ENCODE measurements around the gene CTIF.

CTIF gene

DNA sequence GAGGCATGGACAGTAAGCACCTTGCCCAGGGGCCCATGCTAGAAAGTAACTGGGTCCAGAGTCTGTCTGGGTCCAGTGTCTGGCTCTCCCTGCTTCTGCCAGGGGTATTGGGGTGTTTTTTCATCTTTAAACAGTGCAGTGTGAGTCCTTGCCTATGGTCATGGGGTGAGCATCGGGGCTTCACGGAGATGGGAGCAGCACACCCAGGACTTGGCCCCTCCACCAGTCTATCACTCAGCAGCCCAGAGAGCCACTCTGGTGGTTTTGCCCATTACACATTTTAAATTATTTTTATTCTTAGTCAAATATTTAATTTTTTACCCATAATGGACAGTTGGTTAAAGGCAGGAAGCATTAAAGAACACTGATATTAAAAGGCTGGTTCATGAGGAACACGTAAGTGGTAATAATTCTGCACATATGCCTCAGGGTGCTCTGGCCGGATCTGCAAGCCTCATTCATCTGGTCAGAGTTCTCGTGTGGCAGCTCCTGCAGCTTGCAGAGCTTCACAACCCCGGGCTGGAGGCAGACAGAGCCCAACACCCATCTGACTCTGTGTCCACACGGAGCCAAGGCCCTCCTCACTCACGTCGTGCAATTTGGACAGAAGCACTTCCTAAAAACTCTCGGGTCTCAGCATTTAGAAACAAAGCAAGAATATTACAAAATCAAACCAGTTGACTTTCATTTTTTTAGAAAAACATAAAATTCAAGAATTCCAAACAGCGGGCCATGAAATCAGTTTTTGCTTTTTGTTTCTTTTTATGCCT is 204.1 kb downstream of the CTIF start:
- no peaks in the 10 kb centered on the region for H3K27me3 ChIP-seq (ENCODE audit: control insufficient read depth in 1 of 2, insufficient read depth in 2 of 2, low read length in 2 of 2)
- H3K9ac ChIP-seq (ENCODE audit: low read length in 2 of 2) = no peak overlapping the region
- peaks cover 23% of the 10 kb centered on the region for H3K4me1 ChIP-seq (ENCODE audit: control insufficient read depth, insufficient read depth, low read length)
- peak overlapping the region in 1 of 2 donors; percentile 8 for H3K4me3 ChIP-seq (ENCODE audit: low read length in 2 of 2)
- H3K27ac ChIP-seq (ENCODE audit: low read length) = no peak overlapping the region
- H3K9me3 ChIP-seq (ENCODE audit: control insufficient read depth in 2 of 2, low read length in 2 of 2) = no peaks in the 10 kb centered on the region
- no peaks in the 10 kb centered on the region for H3K36me3 ChIP-seq (ENCODE audit: control insufficient read depth in 2 of 2, insufficient read depth in 2 of 2, low read length in 2 of 2)

DNA sequence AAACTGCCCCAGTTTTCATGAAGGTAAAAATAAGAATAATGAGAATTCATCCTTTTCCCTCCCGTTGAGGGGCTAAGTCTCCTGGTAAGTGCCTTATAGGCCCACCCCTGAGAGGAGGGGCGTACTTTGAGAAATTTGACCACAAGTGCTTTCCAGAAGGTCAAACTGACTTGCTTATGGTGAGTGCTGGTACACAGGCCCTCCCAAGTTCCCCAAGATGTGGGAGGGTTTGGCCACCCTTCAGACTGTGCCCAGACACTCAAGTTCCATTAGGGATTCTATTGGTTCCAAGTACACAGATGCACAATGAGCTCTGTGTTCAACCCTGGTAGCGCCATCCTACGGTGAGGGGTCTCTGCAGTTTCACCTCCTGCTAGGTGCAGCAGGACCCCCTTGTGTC is 205.1 kb downstream of the CTIF start:
- peaks cover 23% of the 10 kb centered on the region for H3K4me1 ChIP-seq (ENCODE audit: control insufficient read depth, insufficient read depth, low read length)
- no peaks in the 10 kb centered on the region for H3K27me3 ChIP-seq (ENCODE audit: control insufficient read depth in 1 of 2, insufficient read depth in 2 of 2, low read length in 2 of 2)
- H3K9ac ChIP-seq (ENCODE audit: low read length in 2 of 2) = no peak overlapping the region
- no peak overlapping the region for H3K4me3 ChIP-seq (ENCODE audit: low read length in 2 of 2)
- H3K27ac ChIP-seq (ENCODE audit: low read length) = peak overlapping the region; percentile 31
- no peaks in the 10 kb centered on the region for H3K9me3 ChIP-seq (ENCODE audit: control insufficient read depth in 2 of 2, low read length in 2 of 2)
- H3K36me3 ChIP-seq (ENCODE audit: control insufficient read depth in 2 of 2, insufficient read depth in 2 of 2, low read length in 2 of 2) = no peaks in the 10 kb centered on the region

DNA sequence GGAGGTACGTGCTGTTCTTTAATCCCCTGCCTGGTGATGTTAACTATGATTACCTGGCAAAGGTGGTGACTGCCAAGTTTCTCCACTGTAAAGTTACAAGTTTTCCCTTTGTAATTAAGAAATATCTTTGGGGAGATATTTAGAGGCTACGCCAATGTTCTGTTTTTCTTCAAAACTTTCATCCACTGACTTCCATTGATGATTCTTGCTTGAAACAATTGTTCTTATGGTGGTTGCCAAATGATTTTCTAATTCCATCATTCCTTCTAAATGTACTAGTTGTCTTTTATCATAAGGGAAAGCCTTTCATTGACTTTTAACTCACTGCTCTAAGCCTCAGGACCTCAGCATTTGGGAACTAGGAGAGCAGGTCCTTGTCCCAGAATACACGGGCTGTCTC is 206.5 kb downstream of the CTIF start:
- no peak overlapping the region for H3K4me3 ChIP-seq (ENCODE audit: low read length in 2 of 2)
- no peaks in the 10 kb centered on the region for H3K9me3 ChIP-seq (ENCODE audit: control insufficient read depth in 2 of 2, low read length in 2 of 2)
- H3K9ac ChIP-seq (ENCODE audit: low read length in 2 of 2) = no peak overlapping the region
- H3K27ac ChIP-seq (ENCODE audit: low read length) = no peak overlapping the region
- H3K36me3 ChIP-seq (ENCODE audit: control insufficient read depth in 2 of 2, insufficient read depth in 2 of 2, low read length in 2 of 2) = no peaks in the 10 kb centered on the region
- peaks cover 25% of the 10 kb centered on the region for H3K4me1 ChIP-seq (ENCODE audit: control insufficient read depth, insufficient read depth, low read length)
- H3K27me3 ChIP-seq (ENCODE audit: control insufficient read depth in 1 of 2, insufficient read depth in 2 of 2, low read length in 2 of 2) = no peaks in the 10 kb centered on the region

DNA sequence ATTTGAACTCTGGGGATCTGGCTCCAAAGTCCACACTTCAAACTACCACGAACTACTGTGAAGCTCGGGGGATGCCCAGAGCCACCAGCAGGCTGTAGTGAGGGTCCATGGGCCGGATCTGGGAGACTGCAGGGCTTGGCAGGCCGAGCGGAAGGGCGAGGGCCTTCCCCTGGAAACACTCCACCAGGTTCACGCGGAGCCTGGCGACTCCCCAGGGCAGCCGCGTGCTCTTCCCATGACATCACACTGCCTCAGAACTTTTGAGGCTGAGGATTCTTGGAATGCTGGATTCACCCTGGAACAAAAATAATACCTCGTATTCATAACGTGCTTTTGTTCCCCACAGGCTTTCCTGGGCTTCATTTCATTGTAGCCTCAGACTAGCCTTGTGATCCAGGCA is 210.9 kb downstream of the CTIF start:
- H3K4me1 ChIP-seq (ENCODE audit: control insufficient read depth, insufficient read depth, low read length) = peaks cover 15% of the 10 kb centered on the region
- no peak overlapping the region for H3K4me3 ChIP-seq (ENCODE audit: low read length in 2 of 2)
- no peak overlapping the region for H3K27ac ChIP-seq (ENCODE audit: low read length)

DNA sequence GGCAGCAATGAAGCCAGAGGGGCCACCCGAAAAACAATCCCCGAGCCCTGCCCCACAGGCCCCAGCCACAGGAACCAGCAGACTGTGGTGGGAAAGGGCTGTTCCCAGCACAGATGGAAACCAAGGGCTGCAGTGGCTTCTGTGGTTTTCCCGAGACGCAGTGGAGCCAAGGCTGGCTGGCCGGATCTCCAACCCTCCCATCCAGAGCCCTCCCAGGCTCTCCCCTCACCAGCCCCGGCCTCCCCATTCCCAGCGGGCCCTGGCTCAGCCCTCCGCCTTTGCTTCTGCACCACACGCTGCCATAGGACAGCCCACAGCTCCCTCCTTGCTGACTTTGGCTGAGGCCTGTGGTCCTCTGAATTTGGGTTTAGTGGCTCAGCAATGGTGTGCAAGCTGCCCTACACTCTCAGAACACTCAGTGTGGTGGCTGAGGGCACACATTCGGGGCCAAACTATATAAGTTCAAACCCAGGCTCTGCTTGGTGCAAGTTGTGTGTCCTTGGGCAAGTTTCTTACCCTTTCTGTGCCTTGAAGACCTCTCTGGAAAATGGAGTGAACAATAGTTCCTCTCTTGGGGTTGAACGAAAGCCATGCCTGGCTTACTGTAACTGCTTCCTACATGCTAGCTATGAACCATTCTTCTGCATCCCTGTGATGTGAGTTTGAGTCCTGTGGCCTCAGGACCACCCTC is 211.8 kb downstream of the CTIF start:
- Histone ChIP-seq H3K36me3 (ENCODE audit: control insufficient read depth in 2 of 2, insufficient read depth in 2 of 2, low read length in 2 of 2) (peaks cover 0 to 2% of the 10 kb centered on the region in 2 donors), H3K4me1 (ENCODE audit: control insufficient read depth, insufficient read depth, low read length) (peaks cover 20% of the 10 kb centered on the region), H3K9ac (ENCODE audit: low read length in 2 of 2) (no peak overlapping the region), H3K9me3 (ENCODE audit: control insufficient read depth in 2 of 2, low read length in 2 of 2) (no peaks in the 10 kb centered on the region), H3K4me3 (ENCODE audit: low read length in 2 of 2) (no peak overlapping the region), H3K27me3 (ENCODE audit: control insufficient read depth in 1 of 2, insufficient read depth in 2 of 2, low read length in 2 of 2) (no peaks in the 10 kb centered on the region), H3K27ac (ENCODE audit: low read length) (no peak overlapping the region)

More for the DNA sequence above, 210.9 kb downstream of the CTIF start:
- Histone ChIP-seq H3K9me3 (ENCODE audit: control insufficient read depth in 2 of 2, low read length in 2 of 2) (no peaks in the 10 kb centered on the region), H3K9ac (ENCODE audit: low read length in 2 of 2) (no peak overlapping the region), H3K36me3 (ENCODE audit: control insufficient read depth in 2 of 2, insufficient read depth in 2 of 2, low read length in 2 of 2) (peaks cover 0 to 2% of the 10 kb centered on the region in 2 donors), H3K27me3 (ENCODE audit: control insufficient read depth in 1 of 2, insufficient read depth in 2 of 2, low read length in 2 of 2) (no peaks in the 10 kb centered on the region)

DNA sequence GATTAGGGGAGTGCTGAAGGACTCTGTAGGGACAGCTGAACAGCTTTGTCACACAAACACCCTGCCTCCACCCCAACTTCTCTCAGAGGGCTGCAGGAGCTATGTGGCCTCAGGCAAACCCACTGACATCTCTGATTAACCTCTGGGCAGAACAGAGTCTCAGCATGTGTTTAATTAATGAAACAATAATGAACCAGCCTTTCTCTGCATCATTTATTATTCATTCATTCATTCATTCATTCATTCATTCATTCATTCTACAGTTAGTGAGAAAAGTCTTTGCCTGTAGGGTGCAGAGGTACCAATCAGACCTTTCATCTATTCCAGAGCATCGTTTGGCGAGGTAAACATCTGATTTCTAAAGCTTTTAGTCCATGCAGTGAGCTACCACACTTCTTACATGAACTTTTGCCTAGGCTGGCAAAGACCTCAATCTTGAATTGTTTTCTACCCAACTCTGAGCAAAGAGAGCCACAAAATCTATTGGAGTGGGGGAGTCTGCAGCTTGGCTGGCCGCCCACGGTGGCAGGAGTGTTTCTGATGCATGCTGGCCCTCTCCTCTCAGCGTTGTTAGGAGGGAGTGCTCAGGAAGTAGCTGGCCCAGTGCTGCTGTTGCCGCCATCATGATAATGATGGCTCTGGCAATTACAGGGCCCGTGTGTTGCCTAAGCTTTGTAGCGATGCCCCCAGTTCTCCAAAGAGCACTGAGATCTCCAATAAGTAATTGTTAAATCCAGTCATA is 213.1 kb downstream of the CTIF start:
- Histone ChIP-seq H3K4me3 (ENCODE audit: low read length in 2 of 2) (no peak overlapping the region), H3K27ac (ENCODE audit: low read length) (no peak overlapping the region), H3K9ac (ENCODE audit: low read length in 2 of 2) (no peak overlapping the region), H3K9me3 (ENCODE audit: control insufficient read depth in 2 of 2, low read length in 2 of 2) (no peaks in the 10 kb centered on the region), H3K27me3 (ENCODE audit: control insufficient read depth in 1 of 2, insufficient read depth in 2 of 2, low read length in 2 of 2) (no peaks in the 10 kb centered on the region), H3K36me3 (ENCODE audit: control insufficient read depth in 2 of 2, insufficient read depth in 2 of 2, low read length in 2 of 2) (peaks cover 0 to 5% of the 10 kb centered on the region in 2 donors), H3K4me1 (ENCODE audit: control insufficient read depth, insufficient read depth, low read length) (peaks cover 20% of the 10 kb centered on the region)

DNA sequence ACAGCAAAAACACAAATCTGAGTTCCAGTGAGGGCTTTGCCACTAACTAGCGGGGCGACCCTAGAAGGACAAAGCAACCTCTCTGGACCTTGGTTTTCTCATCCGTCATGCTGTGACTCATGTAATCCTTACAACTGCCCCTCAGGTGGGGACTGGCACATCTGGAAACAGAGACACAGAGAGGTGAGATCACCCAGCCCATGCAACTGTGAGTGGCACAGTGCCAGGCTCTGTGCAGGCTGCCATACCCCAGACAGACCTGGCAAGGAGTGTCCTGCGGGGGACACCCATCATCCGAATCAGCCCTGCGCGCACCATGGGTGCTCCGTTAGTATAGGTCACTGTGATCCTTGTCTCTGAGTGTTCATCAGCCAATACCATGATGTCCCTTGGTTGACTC is 213.6 kb downstream of the CTIF start:
- Histone ChIP-seq H3K27ac (ENCODE audit: low read length) (no peak overlapping the region), H3K4me1 (ENCODE audit: control insufficient read depth, insufficient read depth, low read length) (peaks cover 20% of the 10 kb centered on the region), H3K9me3 (ENCODE audit: control insufficient read depth in 2 of 2, low read length in 2 of 2) (no peaks in the 10 kb centered on the region)

DNA sequence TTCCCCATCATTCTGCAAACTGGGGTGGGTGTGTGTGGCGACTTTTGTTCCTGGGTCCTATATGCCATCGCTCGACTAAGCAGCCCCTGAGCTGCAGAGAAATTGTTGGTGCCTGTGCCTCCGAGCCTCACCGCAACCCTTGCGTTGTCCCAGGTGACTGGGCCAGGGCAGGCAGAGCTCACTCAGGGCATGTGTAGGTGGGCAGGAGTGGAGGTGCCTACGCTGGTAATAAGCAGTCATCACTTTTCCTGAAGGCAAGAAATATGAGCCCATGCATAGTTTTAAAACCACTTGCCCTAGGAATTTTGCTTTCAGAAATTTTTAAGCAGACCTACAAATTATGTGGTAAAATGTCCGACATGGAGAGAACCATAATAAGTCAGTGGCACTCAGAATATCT is 214.1 kb downstream of the CTIF start:
- peaks cover 0 to 7% of the 10 kb centered on the region in 2 donors for H3K36me3 ChIP-seq (ENCODE audit: control insufficient read depth in 2 of 2, insufficient read depth in 2 of 2, low read length in 2 of 2)
- H3K27ac ChIP-seq (ENCODE audit: low read length) = no peak overlapping the region
- peaks cover 20% of the 10 kb centered on the region for H3K4me1 ChIP-seq (ENCODE audit: control insufficient read depth, insufficient read depth, low read length)
- no peak overlapping the region for H3K9ac ChIP-seq (ENCODE audit: low read length in 2 of 2)
- no peaks in the 10 kb centered on the region for H3K27me3 ChIP-seq (ENCODE audit: control insufficient read depth in 1 of 2, insufficient read depth in 2 of 2, low read length in 2 of 2)
- H3K4me3 ChIP-seq (ENCODE audit: low read length in 2 of 2) = no peak overlapping the region
- H3K9me3 ChIP-seq (ENCODE audit: control insufficient read depth in 2 of 2, low read length in 2 of 2) = no peaks in the 10 kb centered on the region

More for the DNA sequence above, 213.6 kb downstream of the CTIF start:
- Histone ChIP-seq H3K36me3 (ENCODE audit: control insufficient read depth in 2 of 2, insufficient read depth in 2 of 2, low read length in 2 of 2) (peaks cover 0 to 6% of the 10 kb centered on the region in 2 donors), H3K9ac (ENCODE audit: low read length in 2 of 2) (no peak overlapping the region), H3K4me3 (ENCODE audit: low read length in 2 of 2) (no peak overlapping the region), H3K27me3 (ENCODE audit: control insufficient read depth in 1 of 2, insufficient read depth in 2 of 2, low read length in 2 of 2) (no peaks in the 10 kb centered on the region)

DNA sequence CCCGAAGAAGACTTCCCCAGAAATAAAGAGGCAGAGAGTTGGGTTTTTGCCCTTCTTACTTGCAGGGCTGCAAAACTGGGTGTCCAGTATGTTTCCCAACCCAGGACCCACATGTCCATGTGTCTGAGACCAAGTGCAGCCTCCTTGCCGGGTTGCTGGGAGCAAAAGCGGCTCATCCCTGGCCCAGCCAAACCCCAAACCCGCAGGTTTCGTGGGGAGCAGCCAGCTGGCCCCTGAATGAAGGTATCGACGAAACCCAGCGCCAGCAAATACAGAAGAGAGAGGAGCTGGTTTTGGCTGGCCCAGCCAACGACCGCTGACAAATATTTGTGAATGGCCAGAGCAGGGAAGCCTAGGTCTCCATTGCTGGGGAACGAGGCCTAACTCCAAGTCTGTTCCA is 214.9 kb downstream of the CTIF start:
- no peak overlapping the region for H3K27ac ChIP-seq (ENCODE audit: low read length)
- H3K4me1 ChIP-seq (ENCODE audit: control insufficient read depth, insufficient read depth, low read length) = peaks cover 20% of the 10 kb centered on the region
- no peak overlapping the region for H3K4me3 ChIP-seq (ENCODE audit: low read length in 2 of 2)
- H3K9ac ChIP-seq (ENCODE audit: low read length in 2 of 2) = no peak overlapping the region
- peaks cover 4 to 12% of the 10 kb centered on the region in 2 donors for H3K36me3 ChIP-seq (ENCODE audit: control insufficient read depth in 2 of 2, insufficient read depth in 2 of 2, low read length in 2 of 2)
- no peaks in the 10 kb centered on the region for H3K9me3 ChIP-seq (ENCODE audit: control insufficient read depth in 2 of 2, low read length in 2 of 2)
- no peaks in the 10 kb centered on the region for H3K27me3 ChIP-seq (ENCODE audit: control insufficient read depth in 1 of 2, insufficient read depth in 2 of 2, low read length in 2 of 2)

DNA sequence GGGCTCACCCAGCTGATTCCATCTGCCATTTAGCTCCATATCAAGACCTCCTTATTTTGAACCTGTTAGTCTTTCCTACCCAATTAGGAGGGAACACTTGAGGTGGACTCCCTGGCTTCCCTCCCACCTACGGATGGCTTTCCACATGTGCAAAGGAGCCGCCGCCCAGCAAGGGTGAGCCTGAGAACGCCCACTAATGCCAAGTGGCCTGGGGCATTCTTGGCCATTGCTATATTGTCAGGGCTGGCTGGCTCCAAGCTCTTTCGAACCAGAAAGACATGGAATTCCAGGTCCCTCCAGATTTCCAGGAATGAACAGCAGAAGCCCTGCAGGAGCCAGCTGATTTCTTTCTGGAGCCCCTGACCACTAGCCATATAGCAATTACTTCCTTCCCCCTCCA is 215.7 kb downstream of the CTIF start:
- no peaks in the 10 kb centered on the region for H3K9me3 ChIP-seq (ENCODE audit: control insufficient read depth in 2 of 2, low read length in 2 of 2)
- H3K4me1 ChIP-seq (ENCODE audit: control insufficient read depth, insufficient read depth, low read length) = peaks cover 15% of the 10 kb centered on the region
- H3K27ac ChIP-seq (ENCODE audit: low read length) = no peak overlapping the region

More for the DNA sequence above, 215.7 kb downstream of the CTIF start:
- Histone ChIP-seq H3K9ac (ENCODE audit: low read length in 2 of 2) (no peak overlapping the region), H3K27me3 (ENCODE audit: control insufficient read depth in 1 of 2, insufficient read depth in 2 of 2, low read length in 2 of 2) (no peaks in the 10 kb centered on the region), H3K4me3 (ENCODE audit: low read length in 2 of 2) (no peak overlapping the region), H3K36me3 (ENCODE audit: control insufficient read depth in 2 of 2, insufficient read depth in 2 of 2, low read length in 2 of 2) (peaks cover 6 to 18% of the 10 kb centered on the region in 2 donors)

Measured in stomach smooth muscle (tissue), 2 donors.